GM12878 (cell line): ENCODE measurements around the gene SIGLEC11. TPM values are rescaled to one million over a fixed set of nuclear protein-coding genes. Genes with fewer than 3 reads are reported as not detected.

ENCODE experiments used
- HDAC2 ChIP-seq: fragments of 200-600 bp; sonication (generic); IDR thresholded peaks from 2 replicates; pipeline ENCODE4 v1.6.1; 2017
- JUNB ChIP-seq: IDR thresholded peaks from 2 replicates; pipeline ENCODE4 v1.6.1; 2016; ENCODE audit warnings: antibody characterized with exemption, mild to moderate bottlenecking
- MEF2A ChIP-seq: IDR thresholded peaks from 2 replicates; pipeline ENCODE4 v1.6.1; 2011; ENCODE audit warnings: low read depth, mild to moderate bottlenecking, low read length, moderate library complexity; ENCODE audit not compliant: insufficient read depth
- PML ChIP-seq: IDR thresholded peaks from 2 replicates; pipeline ENCODE4 v1.6.1; 2012; ENCODE audit warnings: low read length, inconsistent platforms
- RBBP5 ChIP-seq: fragments of 200-600 bp; sonication (generic); conservative IDR thresholded peaks from 2 replicates; pipeline ENCODE4 v1.6.1; 2016
- RUNX3 ChIP-seq: IDR thresholded peaks from 2 replicates; pipeline ENCODE4 v1.6.1; 2012; ENCODE audit warnings: low read length, inconsistent platforms
- SREBF1 ChIP-seq: IDR thresholded peaks from 2 replicates; pipeline ENCODE4 v1.6.1; 2012; ENCODE audit warnings: mild to moderate bottlenecking, low read length
- SUZ12 ChIP-seq: fragments of 200-600 bp; sonication (generic); IDR thresholded peaks from one replicate; pipeline ENCODE4 v1.6.1; 2018; ENCODE audit warnings: antibody characterized with exemption, mild to moderate bottlenecking; ENCODE audit not compliant: unreplicated experiment
- ZNF217 ChIP-seq: fragments of 450-650 bp; IDR thresholded peaks from 2 replicates; pipeline ENCODE4 v1.6.1; 2017; ENCODE audit warnings: antibody characterized with exemption, mild to moderate bottlenecking
- ZSCAN29 ChIP-seq: fragments of 450-650 bp; IDR thresholded peaks from 2 replicates; pipeline ENCODE4 v1.6.1; 2017; ENCODE audit warnings: mild to moderate bottlenecking, moderate library complexity
- polyA plus RNA-seq, 11 experiments: library from polyadenylated mRNA; depleted of rRNA in 4 of 11; unstranded in 6 of 11; stranded (reverse) in 5 of 11; fragments of >200 nt; fragmentation: Nextera tagmentation in 4 of 11; fragmentation: Illumina TruSeq in 1 of 11; extraction: Ambion mirVana in 4 of 11; extraction: Trizol in 1 of 11; gene quantifications; 1 replicate in 1 of 11; 2 replicates in 10 of 11; pipeline versions ENCODE4 v1.2.1 to v1.2.3, GENCODE V29; 2011 to 2016; ENCODE audit warnings: inconsistent platforms in 2 of 11, missing spikeins in 2 of 11, low read depth in 1 of 11
- total RNA-seq, 4 experiments: library from RNA; depleted of rRNA in 3 of 4; stranded (reverse); fragments of >200 nt in 3 of 4; fragmentation: Illumina TruSeq in 1 of 4; extraction: Trizol in 1 of 4; gene quantifications; 2 replicates each; pipeline versions ENCODE4 v1.2.1 to v1.2.3, GENCODE V29; 2013 to 2021
- TF ChIP-seq, protein P1 (sequence below): IDR thresholded peaks from 2 replicates; pipeline ENCODE4 v1.6.1; 2012; ENCODE audit warnings: mild to moderate bottlenecking, low read depth, low read length
- TF ChIP-seq, protein P2 (sequence below): fragments of 450-650 bp; IDR thresholded peaks from 2 replicates; pipeline ENCODE4 v1.6.1; 2014; ENCODE audit warnings: mild to moderate bottlenecking
- TF ChIP-seq, protein P3 (sequence below): fragments of 450-650 bp; conservative IDR thresholded peaks from 2 replicates; pipeline ENCODE4 v1.6.1; 2017; ENCODE audit warnings: mild to moderate bottlenecking, moderate library complexity
- TF ChIP-seq, protein P4 (sequence below): fragments of 450-650 bp; IDR thresholded peaks from 2 replicates; pipeline ENCODE4 v1.6.1; 2017; ENCODE audit warnings: borderline replicate concordance
- TF ChIP-seq, protein P5 (sequence below): fragments of 150-350 bp; IDR thresholded peaks from 2 replicates; pipeline ENCODE4 v1.6.1; 2014; ENCODE audit warnings: mild to moderate bottlenecking, low read depth, low read length
- TF ChIP-seq, protein P6 (sequence below): IDR thresholded peaks from 2 replicates; pipeline ENCODE4 v1.6.1; 2011; ENCODE audit warnings: low read depth, mild to moderate bottlenecking, low read length, moderate library complexity, borderline replicate concordance; ENCODE audit errors: extremely low read depth
- TF ChIP-seq, protein P7 (sequence below): fragments of 450-650 bp; formaldehyde crosslinking; IDR thresholded peaks from 2 replicates; pipeline ENCODE4 v1.5.0; 2022; ENCODE audit warnings: mild to moderate bottlenecking, missing genetic modification characterization

Gene SIGLEC11
- total and polyA plus RNA-seq, 10 of the 15 experiments (the other 5 are each of a cell fraction or from before 2014, with no cell fraction given), result not detected

DNA sequence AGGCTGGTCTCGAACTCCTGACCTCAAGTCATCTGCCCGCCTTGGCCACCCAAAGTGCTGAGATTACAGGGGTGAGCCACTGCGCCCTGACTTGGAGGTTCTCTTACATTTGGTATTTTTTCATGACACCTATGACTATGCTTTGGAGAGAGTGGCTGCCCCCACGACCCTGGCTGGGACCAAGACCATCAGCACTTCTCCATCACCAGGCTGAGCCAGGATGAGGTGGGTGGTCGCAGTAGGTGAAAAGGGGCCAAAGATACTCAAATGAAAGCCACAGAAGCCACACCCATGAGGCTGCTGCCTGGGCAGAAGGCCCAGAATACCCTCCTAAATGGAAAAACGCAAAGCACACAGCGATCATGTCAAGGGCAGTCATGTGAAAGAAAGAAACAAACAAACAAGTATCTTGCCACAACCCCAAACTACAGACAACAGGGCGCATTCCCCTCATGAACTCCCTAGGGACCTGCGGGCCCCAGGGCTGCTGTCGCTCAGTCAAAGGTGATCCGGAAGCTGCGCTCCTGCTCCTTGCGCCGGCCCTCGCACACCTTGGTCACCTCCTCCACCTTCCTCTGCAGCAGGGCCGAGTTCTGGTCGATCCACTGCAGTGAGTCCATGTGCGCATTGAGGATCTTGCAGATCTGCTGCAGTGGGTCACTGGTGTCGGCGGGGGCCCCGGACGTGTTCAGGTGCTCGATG lies 53.1 kb downstream of the SIGLEC11 start (continued):
- TF ChIP-seq, protein P1, sequence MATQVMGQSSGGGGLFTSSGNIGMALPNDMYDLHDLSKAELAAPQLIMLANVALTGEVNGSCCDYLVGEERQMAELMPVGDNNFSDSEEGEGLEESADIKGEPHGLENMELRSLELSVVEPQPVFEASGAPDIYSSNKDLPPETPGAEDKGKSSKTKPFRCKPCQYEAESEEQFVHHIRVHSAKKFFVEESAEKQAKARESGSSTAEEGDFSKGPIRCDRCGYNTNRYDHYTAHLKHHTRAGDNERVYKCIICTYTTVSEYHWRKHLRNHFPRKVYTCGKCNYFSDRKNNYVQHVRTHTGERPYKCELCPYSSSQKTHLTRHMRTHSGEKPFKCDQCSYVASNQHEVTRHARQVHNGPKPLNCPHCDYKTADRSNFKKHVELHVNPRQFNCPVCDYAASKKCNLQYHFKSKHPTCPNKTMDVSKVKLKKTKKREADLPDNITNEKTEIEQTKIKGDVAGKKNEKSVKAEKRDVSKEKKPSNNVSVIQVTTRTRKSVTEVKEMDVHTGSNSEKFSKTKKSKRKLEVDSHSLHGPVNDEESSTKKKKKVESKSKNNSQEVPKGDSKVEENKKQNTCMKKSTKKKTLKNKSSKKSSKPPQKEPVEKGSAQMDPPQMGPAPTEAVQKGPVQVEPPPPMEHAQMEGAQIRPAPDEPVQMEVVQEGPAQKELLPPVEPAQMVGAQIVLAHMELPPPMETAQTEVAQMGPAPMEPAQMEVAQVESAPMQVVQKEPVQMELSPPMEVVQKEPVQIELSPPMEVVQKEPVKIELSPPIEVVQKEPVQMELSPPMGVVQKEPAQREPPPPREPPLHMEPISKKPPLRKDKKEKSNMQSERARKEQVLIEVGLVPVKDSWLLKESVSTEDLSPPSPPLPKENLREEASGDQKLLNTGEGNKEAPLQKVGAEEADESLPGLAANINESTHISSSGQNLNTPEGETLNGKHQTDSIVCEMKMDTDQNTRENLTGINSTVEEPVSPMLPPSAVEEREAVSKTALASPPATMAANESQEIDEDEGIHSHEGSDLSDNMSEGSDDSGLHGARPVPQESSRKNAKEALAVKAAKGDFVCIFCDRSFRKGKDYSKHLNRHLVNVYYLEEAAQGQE, result no peak
- TF ChIP-seq ZNF217 (0 out of 2 replicates have a peak, but pooled peaks have one; percentile 18), ZSCAN29 (no peak), JUNB (no peak), SREBF1 (no peak), RBBP5 (no peak), HDAC2 (no peak), MEF2A (no peak), SUZ12 (no peak), RUNX3 (peak; percentile 56), PML (no peak)
- TF ChIP-seq, protein P2, sequence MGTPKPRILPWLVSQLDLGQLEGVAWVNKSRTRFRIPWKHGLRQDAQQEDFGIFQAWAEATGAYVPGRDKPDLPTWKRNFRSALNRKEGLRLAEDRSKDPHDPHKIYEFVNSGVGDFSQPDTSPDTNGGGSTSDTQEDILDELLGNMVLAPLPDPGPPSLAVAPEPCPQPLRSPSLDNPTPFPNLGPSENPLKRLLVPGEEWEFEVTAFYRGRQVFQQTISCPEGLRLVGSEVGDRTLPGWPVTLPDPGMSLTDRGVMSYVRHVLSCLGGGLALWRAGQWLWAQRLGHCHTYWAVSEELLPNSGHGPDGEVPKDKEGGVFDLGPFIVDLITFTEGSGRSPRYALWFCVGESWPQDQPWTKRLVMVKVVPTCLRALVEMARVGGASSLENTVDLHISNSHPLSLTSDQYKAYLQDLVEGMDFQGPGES, result no peak
- TF ChIP-seq, protein P3, sequence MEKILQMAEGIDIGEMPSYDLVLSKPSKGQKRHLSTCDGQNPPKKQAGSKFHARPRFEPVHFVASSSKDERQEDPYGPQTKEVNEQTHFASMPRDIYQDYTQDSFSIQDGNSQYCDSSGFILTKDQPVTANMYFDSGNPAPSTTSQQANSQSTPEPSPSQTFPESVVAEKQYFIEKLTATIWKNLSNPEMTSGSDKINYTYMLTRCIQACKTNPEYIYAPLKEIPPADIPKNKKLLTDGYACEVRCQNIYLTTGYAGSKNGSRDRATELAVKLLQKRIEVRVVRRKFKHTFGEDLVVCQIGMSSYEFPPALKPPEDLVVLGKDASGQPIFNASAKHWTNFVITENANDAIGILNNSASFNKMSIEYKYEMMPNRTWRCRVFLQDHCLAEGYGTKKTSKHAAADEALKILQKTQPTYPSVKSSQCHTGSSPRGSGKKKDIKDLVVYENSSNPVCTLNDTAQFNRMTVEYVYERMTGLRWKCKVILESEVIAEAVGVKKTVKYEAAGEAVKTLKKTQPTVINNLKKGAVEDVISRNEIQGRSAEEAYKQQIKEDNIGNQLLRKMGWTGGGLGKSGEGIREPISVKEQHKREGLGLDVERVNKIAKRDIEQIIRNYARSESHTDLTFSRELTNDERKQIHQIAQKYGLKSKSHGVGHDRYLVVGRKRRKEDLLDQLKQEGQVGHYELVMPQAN, result no peak
- TF ChIP-seq, protein P4, sequence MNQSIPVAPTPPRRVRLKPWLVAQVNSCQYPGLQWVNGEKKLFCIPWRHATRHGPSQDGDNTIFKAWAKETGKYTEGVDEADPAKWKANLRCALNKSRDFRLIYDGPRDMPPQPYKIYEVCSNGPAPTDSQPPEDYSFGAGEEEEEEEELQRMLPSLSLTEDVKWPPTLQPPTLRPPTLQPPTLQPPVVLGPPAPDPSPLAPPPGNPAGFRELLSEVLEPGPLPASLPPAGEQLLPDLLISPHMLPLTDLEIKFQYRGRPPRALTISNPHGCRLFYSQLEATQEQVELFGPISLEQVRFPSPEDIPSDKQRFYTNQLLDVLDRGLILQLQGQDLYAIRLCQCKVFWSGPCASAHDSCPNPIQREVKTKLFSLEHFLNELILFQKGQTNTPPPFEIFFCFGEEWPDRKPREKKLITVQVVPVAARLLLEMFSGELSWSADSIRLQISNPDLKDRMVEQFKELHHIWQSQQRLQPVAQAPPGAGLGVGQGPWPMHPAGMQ, result no peak
- TF ChIP-seq, protein P5, sequence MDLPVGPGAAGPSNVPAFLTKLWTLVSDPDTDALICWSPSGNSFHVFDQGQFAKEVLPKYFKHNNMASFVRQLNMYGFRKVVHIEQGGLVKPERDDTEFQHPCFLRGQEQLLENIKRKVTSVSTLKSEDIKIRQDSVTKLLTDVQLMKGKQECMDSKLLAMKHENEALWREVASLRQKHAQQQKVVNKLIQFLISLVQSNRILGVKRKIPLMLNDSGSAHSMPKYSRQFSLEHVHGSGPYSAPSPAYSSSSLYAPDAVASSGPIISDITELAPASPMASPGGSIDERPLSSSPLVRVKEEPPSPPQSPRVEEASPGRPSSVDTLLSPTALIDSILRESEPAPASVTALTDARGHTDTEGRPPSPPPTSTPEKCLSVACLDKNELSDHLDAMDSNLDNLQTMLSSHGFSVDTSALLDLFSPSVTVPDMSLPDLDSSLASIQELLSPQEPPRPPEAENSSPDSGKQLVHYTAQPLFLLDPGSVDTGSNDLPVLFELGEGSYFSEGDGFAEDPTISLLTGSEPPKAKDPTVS, result no peak
- TF ChIP-seq, protein P6, sequence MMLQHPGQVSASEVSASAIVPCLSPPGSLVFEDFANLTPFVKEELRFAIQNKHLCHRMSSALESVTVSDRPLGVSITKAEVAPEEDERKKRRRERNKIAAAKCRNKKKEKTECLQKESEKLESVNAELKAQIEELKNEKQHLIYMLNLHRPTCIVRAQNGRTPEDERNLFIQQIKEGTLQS, result no peak
- TF ChIP-seq, protein P7, sequence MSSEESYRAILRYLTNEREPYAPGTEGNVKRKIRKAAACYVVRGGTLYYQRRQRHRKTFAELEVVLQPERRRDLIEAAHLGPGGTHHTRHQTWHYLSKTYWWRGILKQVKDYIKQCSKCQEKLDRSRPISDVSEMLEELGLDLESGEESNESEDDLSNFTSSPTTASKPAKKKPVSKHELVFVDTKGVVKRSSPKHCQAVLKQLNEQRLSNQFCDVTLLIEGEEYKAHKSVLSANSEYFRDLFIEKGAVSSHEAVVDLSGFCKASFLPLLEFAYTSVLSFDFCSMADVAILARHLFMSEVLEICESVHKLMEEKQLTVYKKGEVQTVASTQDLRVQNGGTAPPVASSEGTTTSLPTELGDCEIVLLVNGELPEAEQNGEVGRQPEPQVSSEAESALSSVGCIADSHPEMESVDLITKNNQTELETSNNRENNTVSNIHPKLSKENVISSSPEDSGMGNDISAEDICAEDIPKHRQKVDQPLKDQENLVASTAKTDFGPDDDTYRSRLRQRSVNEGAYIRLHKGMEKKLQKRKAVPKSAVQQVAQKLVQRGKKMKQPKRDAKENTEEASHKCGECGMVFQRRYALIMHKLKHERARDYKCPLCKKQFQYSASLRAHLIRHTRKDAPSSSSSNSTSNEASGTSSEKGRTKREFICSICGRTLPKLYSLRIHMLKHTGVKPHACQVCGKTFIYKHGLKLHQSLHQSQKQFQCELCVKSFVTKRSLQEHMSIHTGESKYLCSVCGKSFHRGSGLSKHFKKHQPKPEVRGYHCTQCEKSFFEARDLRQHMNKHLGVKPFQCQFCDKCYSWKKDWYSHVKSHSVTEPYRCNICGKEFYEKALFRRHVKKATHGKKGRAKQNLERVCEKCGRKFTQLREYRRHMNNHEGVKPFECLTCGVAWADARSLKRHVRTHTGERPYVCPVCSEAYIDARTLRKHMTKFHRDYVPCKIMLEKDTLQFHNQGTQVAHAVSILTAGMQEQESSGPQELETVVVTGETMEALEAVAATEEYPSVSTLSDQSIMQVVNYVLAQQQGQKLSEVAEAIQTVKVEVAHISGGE (CRISPR knock-in tag), result no peak
